ENCODE measurements around the gene AKT1S1.

GRCh38 chr19:49894879-49895565 lies 17.9 kb upstream of the AKT1S1 start:
- TF ChIP-seq CTCF (IDR thresholded peaks at IDR 0.05) (no peak), POLR2A (IDR thresholded peaks at IDR 0.05) (no peak)

Data from heart left ventricle (tissue), 13 donors.